IPS-20b (cell line): ENCODE results near the gene GABARAPL2.
A peak's percentile ranks its signal among the peaks of the same experiment; 100 is the strongest.
"Not testable (repeated sequence)": the region's sequence is repeated elsewhere in the genome, so short reads cannot be mapped to it uniquely, and the experiment has no call there.

Source experiments
- H3K27ac ChIP-seq: one replicate; pipeline ENCODE4 v1.5.1; 2013; ENCODE audit warnings: low read length
- H3K27me3 ChIP-seq: 2 replicates; pipeline ENCODE4 v1.6.1; 2013; ENCODE audit warnings: mild to moderate bottlenecking, low read length, inconsistent platforms; ENCODE audit not compliant: insufficient read depth
- H3K36me3 ChIP-seq: 2 replicates; pipeline ENCODE4 v1.6.1; 2013; ENCODE audit warnings: low read depth, mild to moderate bottlenecking, inconsistent platforms, low read length, moderate library complexity; ENCODE audit not compliant: insufficient read depth
- H3K4me1 ChIP-seq: 2 replicates; pipeline ENCODE4 v1.6.1; 2013; ENCODE audit warnings: mild to moderate bottlenecking, control low read depth, inconsistent platforms, low read length, moderate library complexity; ENCODE audit not compliant: insufficient read depth
- H3K4me3 ChIP-seq: 2 replicates; pipeline ENCODE4 v1.5.1; 2013; ENCODE audit warnings: mild to moderate bottlenecking, low read length, inconsistent platforms
- H3K9ac ChIP-seq: 2 replicates; pipeline ENCODE4 v1.6.1; 2013; ENCODE audit warnings: low read depth, mild to moderate bottlenecking, inconsistent platforms, low read length, moderate library complexity
- H3K9me3 ChIP-seq: 2 replicates; pipeline ENCODE4 v1.6.1; 2013; ENCODE audit warnings: mild to moderate bottlenecking, low read depth, low read length, inconsistent platforms; ENCODE audit not compliant: insufficient read depth

GABARAPL2 gene

GRCh38 chr16:75578212-75578611 lies 12.0 kb downstream of the GABARAPL2 start:
- peaks cover 60% of the 10 kb centered on the region for H3K36me3 ChIP-seq
- no peaks in the 10 kb centered on the region for H3K9me3 ChIP-seq
- H3K27ac ChIP-seq: no peak overlapping the region
- H3K27me3 ChIP-seq: no peaks in the 10 kb centered on the region
- H3K4me3 ChIP-seq: no peak overlapping the region
- H3K4me1 ChIP-seq: 0 out of 2 replicates have a peak, but pooled peaks cover 5% of the 10 kb centered on the region
- H3K9ac ChIP-seq: no peak overlapping the region

- no peak overlapping the region for H3K9ac ChIP-seq
- no peaks in the 10 kb centered on the region for H3K9me3 ChIP-seq
- no peak overlapping the region for H3K4me3 ChIP-seq
- H3K4me1 ChIP-seq: 0 out of 2 replicates have a peak, but pooled peaks cover 5% of the 10 kb centered on the region
- H3K27me3 ChIP-seq: no peaks in the 10 kb centered on the region
- H3K36me3 ChIP-seq: peaks cover 55% of the 10 kb centered on the region
- H3K27ac ChIP-seq: no peak overlapping the region
Observed at GRCh38 chr16:75578725-75579124, 12.5 kb downstream of the GABARAPL2 start.

GRCh38 chr16:75579281-75579834 lies 13.2 kb downstream of the GABARAPL2 start:
- H3K4me1 ChIP-seq: 0 out of 2 replicates have a peak, but pooled peaks cover 5% of the 10 kb centered on the region
- H3K4me3 ChIP-seq: no peak overlapping the region
- no peaks in the 10 kb centered on the region for H3K9me3 ChIP-seq
- H3K9ac ChIP-seq: no peak overlapping the region
- H3K27ac ChIP-seq: no peak overlapping the region
- H3K36me3 ChIP-seq: peaks cover 49% of the 10 kb centered on the region
- no peaks in the 10 kb centered on the region for H3K27me3 ChIP-seq

DNA sequence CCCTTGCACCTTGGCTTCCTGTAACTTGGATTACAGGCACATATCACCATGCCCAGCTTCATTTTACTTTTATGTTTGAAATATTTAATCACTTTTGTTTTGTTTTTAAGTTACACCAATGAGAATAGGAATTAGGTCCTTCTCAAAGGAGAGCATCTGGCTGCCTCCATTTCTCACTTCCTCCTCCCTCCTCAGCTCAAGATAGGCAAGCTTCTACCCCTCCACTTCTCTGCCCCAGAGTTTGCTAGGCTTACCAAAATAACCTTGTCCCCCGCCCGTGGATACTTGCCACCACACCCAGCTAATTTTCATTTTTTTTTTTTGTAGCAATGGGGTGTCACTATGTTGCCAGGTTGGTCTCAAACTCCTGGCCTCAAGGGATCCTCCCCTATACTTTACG lies 17.9 kb downstream of the GABARAPL2 start:
- H3K9me3 ChIP-seq: no peaks in the 10 kb centered on the region
- no peak overlapping the region for H3K9ac ChIP-seq
- H3K4me1 ChIP-seq: no peaks in the 10 kb centered on the region
- H3K27ac ChIP-seq: no peak overlapping the region
- peaks cover 12% of the 10 kb centered on the region for H3K36me3 ChIP-seq
- H3K27me3 ChIP-seq: no peaks in the 10 kb centered on the region
- H3K4me3 ChIP-seq: no peak overlapping the region

GRCh38 chr16:75588716-75589115 lies 22.5 kb downstream of the GABARAPL2 start:
- peaks cover 16% of the 10 kb centered on the region for H3K4me1 ChIP-seq
- no peak overlapping the region for H3K27ac ChIP-seq
- no peak overlapping the region for H3K4me3 ChIP-seq
- H3K9ac ChIP-seq: no peak overlapping the region
- H3K9me3 ChIP-seq: no peaks in the 10 kb centered on the region
- no peaks in the 10 kb centered on the region for H3K27me3 ChIP-seq
- 0 out of 2 replicates have a peak, but pooled peaks cover 3% of the 10 kb centered on the region for H3K36me3 ChIP-seq

DNA sequence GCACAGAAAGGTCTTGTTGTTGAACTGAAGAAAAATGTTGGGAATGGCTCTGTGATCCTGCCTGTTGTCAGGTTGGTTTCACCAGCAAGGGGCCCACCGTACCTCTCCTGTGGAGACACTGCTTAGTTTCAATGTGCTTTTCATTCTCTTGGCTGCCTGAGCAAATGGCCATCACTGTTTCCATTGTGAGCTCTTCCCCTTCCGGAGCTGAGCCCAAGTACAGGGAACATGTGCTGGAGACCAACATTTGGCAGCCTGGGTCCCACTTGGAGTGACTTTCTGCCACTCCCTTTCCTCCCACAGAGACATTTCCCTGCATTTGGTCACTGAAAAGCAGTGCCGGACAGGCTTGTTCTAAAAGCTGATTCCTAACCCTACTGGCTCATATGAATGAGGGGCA lies 23.1 kb downstream of the GABARAPL2 start:
- H3K9ac ChIP-seq: no peak overlapping the region
- H3K4me3 ChIP-seq: no peak overlapping the region
- peaks cover 18% of the 10 kb centered on the region for H3K4me1 ChIP-seq
- no peaks in the 10 kb centered on the region for H3K9me3 ChIP-seq
- no peaks in the 10 kb centered on the region for H3K27me3 ChIP-seq
- H3K27ac ChIP-seq: no peak overlapping the region
- 0 out of 2 replicates have a peak, but pooled peaks cover 3% of the 10 kb centered on the region for H3K36me3 ChIP-seq

GRCh38 chr16:75590920-75591843 lies 25.0 kb downstream of the GABARAPL2 start:
- 0 out of 2 replicates have a peak, but pooled peaks cover 3% of the 10 kb centered on the region for H3K36me3 ChIP-seq
- H3K4me1 ChIP-seq: peaks cover 26% of the 10 kb centered on the region
- no peaks in the 10 kb centered on the region for H3K27me3 ChIP-seq
- no peak overlapping the region for H3K4me3 ChIP-seq
- no peak overlapping the region for H3K9ac ChIP-seq
- no peak overlapping the region for H3K27ac ChIP-seq
- no peaks in the 10 kb centered on the region for H3K9me3 ChIP-seq

DNA sequence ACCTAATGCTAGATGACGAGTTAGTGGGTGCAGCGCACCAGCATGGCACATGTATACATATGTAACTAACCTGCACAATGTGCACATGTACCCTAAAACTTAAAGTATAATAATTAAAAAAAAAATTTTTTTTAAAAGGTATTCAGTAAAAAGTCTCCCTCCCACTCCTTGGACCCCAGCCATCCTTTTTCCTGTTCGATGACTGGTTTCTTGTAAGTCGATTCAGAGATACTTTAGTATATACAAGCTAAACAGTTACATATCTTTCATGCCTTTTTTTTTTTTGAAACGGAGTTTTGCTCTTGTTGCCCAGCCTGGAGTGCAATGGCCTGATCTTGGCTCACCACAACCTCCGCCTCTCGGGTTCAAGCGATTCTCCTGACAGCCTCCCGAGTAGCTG lies 25.7 kb downstream of the GABARAPL2 start:
- H3K4me3 ChIP-seq, H3K27me3 ChIP-seq, H3K27ac ChIP-seq, H3K9me3 ChIP-seq, H3K36me3 ChIP-seq, H3K9ac ChIP-seq: not testable (repeated sequence)
- peaks cover 26% of the 10 kb centered on the region for H3K4me1 ChIP-seq

- H3K36me3 ChIP-seq: peaks cover 13% of the 10 kb centered on the region; the same call in 1 of the 2 replicates
Observed at GRCh38 chr16:75593308-75593707, 27.1 kb downstream of the GABARAPL2 start.

DNA sequence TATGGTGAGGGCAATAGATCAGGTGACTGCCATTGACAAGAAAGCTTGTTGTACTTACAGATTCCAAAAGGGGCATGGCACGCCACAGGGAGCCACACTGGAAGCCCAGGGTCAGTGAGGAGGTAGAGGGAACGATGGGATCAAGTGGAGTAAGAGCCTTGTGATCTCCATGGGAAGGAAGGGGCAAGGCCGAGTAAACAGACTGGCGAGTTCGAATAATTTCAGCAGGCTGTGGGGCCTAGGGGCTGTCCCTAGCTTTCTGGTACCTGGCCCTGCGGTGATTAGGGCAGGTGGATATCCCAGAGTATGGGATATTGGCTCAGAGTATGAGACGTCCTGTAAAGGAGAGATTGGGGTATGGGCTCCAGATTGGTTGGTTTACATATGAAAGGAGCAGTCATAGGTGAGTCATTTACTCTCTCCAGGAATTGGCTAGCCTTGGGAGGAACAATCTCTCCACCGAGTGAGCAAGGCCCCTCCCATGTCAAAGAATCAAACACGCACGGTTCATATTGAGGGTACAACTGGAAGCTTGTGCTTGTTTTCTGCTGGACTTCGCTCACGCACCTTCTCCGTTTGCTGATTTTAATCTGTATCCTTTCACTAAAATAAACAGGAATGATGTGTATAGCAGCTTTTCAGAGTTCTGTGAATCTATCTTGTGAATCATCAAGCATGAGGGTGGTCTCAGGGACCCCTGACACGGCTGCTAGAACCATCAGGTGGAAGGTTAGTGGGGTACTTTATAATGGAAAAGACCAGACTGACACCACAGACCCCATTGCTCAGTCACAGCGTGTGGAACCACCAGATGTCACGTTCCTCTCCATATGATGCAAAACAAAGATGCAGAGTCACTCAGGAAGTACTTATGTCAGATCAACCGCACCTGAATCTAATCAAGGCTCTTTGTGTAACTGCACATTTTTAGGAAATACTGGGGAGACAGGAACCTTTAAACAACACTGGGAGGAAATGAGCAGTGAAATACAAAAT lies 27.9 kb downstream of the GABARAPL2 start:
- H3K36me3 ChIP-seq: peaks cover 13% of the 10 kb centered on the region; the same call in 1 of the 2 replicates
- H3K9me3 ChIP-seq: no peaks in the 10 kb centered on the region
- H3K9ac ChIP-seq: peak overlapping the region; percentile 22; the same call in 1 of the 2 replicates
- peaks cover 26% of the 10 kb centered on the region for H3K4me1 ChIP-seq
- H3K4me3 ChIP-seq: peak overlapping the region; percentile 6
- H3K27ac ChIP-seq: peak overlapping the region; percentile 26
- no peaks in the 10 kb centered on the region for H3K27me3 ChIP-seq

More at GRCh38 chr16:75593308-75593707, 27.1 kb downstream of the GABARAPL2 start:
- Histone ChIP-seq H3K9ac (no peak overlapping the region), H3K9me3 (no peaks in the 10 kb centered on the region), H3K4me3 (no peak overlapping the region), H3K27me3 (no peaks in the 10 kb centered on the region), H3K27ac (no peak overlapping the region), H3K4me1 (peaks cover 26% of the 10 kb centered on the region)
